Mesenchymal stem cell (in vitro differentiated cells and primary cell): ENCODE data around the gene LCORL.

Experiments used
- DNase-seq: peaks from one replicate; pipeline ENCODE4 v3.0.0-alpha.2; 2013
- H2AFZ ChIP-seq: one replicate; pipeline ENCODE4 v1.6.1; 2013; ENCODE audit warnings: low read depth, mild to moderate bottlenecking, control low read depth, inconsistent platforms, low read length, moderate library complexity
- H2AK5ac ChIP-seq: 2 replicates; pipeline ENCODE4 v1.6.1; 2013; ENCODE audit warnings: low read length, moderate library complexity, mild to moderate bottlenecking, inconsistent platforms; ENCODE audit not compliant: severe bottlenecking
- H2BK120ac ChIP-seq: one replicate; pipeline ENCODE4 v1.6.1; 2013; ENCODE audit warnings: low read depth, mild to moderate bottlenecking, inconsistent platforms, low read length, moderate library complexity
- H2BK12ac ChIP-seq, 2 experiments: one replicate each; pipeline ENCODE4 v1.6.1; 2013; ENCODE audit warnings: inconsistent platforms in 2 of 2, low read length in 2 of 2, mild to moderate bottlenecking in 2 of 2, moderate library complexity in 2 of 2, control low read depth in 1 of 2
- H2BK15ac ChIP-seq: one replicate; pipeline ENCODE4 v1.6.1; 2013; ENCODE audit warnings: mild to moderate bottlenecking, low read depth, inconsistent platforms; ENCODE audit not compliant: poor library complexity, severe bottlenecking
- H2BK5ac ChIP-seq: 2 replicates; pipeline ENCODE4 v1.6.1; 2013; ENCODE audit warnings: low read depth, mild to moderate bottlenecking, low read length, control low read depth, inconsistent platforms; ENCODE audit not compliant: poor library complexity, severe bottlenecking
- H3K14ac ChIP-seq, 2 experiments: one replicate each; pipeline ENCODE4 v1.6.1; 2013; ENCODE audit warnings: inconsistent platforms in 2 of 2, low read length in 2 of 2, control low read depth in 1 of 2, mild to moderate bottlenecking in 1 of 2, moderate library complexity in 1 of 2
- H3K18ac ChIP-seq, 2 experiments: one replicate each; pipeline ENCODE4 v1.6.1; 2013; ENCODE audit warnings: inconsistent platforms in 2 of 2, low read length in 2 of 2, control low read depth in 1 of 2, low read depth in 1 of 2, mild to moderate bottlenecking in 1 of 2
- H3K23ac ChIP-seq, 2 experiments: one replicate each; pipeline ENCODE4 v1.6.1; 2013; ENCODE audit warnings: inconsistent platforms in 2 of 2, low read length in 2 of 2, mild to moderate bottlenecking in 2 of 2, moderate library complexity in 2 of 2, control low read depth in 1 of 2
- H3K27ac ChIP-seq: 2 replicates; pipeline ENCODE4 v1.5.1; 2013; ENCODE audit warnings: mild to moderate bottlenecking, moderate library complexity, low read length, control low read depth, inconsistent platforms; ENCODE audit not compliant: poor library complexity, severe bottlenecking
- H3K27me3 ChIP-seq, 2 experiments: 2 replicates each; pipeline versions ENCODE4 v1.6.1 to v1.7.0; 2013; ENCODE audit warnings: low read length in 2 of 2, mild to moderate bottlenecking in 2 of 2, moderate library complexity in 2 of 2, control low read depth in 1 of 2, inconsistent platforms in 1 of 2; ENCODE audit not compliant: control insufficient read depth in 1 of 2, insufficient read depth in 1 of 2
- H3K36me3 ChIP-seq, 2 experiments: 2 replicates each; pipeline versions ENCODE4 v1.6.1 to v1.7.0; 2013; ENCODE audit warnings: low read length in 2 of 2, control low read depth in 1 of 2, inconsistent platforms in 1 of 2, low read depth in 1 of 2, mild to moderate bottlenecking in 1 of 2; ENCODE audit not compliant: insufficient read depth in 2 of 2, control insufficient read depth in 1 of 2
- H3K4ac ChIP-seq, 2 experiments: one replicate each; pipeline ENCODE4 v1.6.1; 2013; ENCODE audit warnings: inconsistent platforms in 2 of 2, low read length in 2 of 2, mild to moderate bottlenecking in 2 of 2, moderate library complexity in 2 of 2, control low read depth in 1 of 2, low read depth in 1 of 2
- H3K4me1 ChIP-seq: 2 replicates; pipeline ENCODE4 v1.6.1; 2013; ENCODE audit warnings: low read depth, low read length, control low read depth; ENCODE audit not compliant: control insufficient read depth, insufficient read depth
- H3K4me2 ChIP-seq: 2 replicates; pipeline ENCODE4 v1.6.1; 2013; ENCODE audit warnings: low read length, mild to moderate bottlenecking, inconsistent platforms; ENCODE audit not compliant: poor library complexity, severe bottlenecking
- H3K4me3 ChIP-seq, 2 experiments: 2 replicates each; pipeline versions ENCODE4 v1.5.1 to v1.7.0; 2013; ENCODE audit warnings: low read length in 2 of 2, mild to moderate bottlenecking in 2 of 2, control low read depth in 1 of 2, low read depth in 1 of 2; ENCODE audit not compliant: insufficient read depth in 1 of 2
- H3K79me1 ChIP-seq: replicated peaks from 2 replicates; pipeline ENCODE4 v1.6.1; 2013; ENCODE audit warnings: mild to moderate bottlenecking, control low read depth, low read length, inconsistent platforms; ENCODE audit not compliant: poor library complexity, severe bottlenecking
- H3K9ac ChIP-seq: 2 replicates; pipeline ENCODE4 v1.7.0; 2013; ENCODE audit warnings: mild to moderate bottlenecking, low read length, moderate library complexity
- H3K9me3 ChIP-seq: 2 replicates; pipeline ENCODE4 v1.7.0; 2013; ENCODE audit warnings: mild to moderate bottlenecking, low read length; ENCODE audit not compliant: control insufficient read depth
- H4K8ac ChIP-seq: one replicate; pipeline ENCODE4 v1.6.1; 2013; ENCODE audit warnings: inconsistent platforms, mild to moderate bottlenecking, low read length, moderate library complexity
- H4K91ac ChIP-seq: one replicate; pipeline ENCODE4 v1.6.1; 2013; ENCODE audit warnings: mild to moderate bottlenecking, low read length, inconsistent platforms
- WGBS: methylation state at CpG from one replicate; pipeline ENCODE4 v1.1.7; 2013; ENCODE audit warnings: mixed read lengths; 5-methylcytosine and 5-hydroxymethylcytosine counted together

LCORL gene

GRCh38 chr4:17876943-17877342 lies 144.6 kb downstream of the LCORL start:
- Histone ChIP-seq H3K4me2 (no peak overlapping the region), H3K4me3 (no peak overlapping the region), H2BK12ac (no peak overlapping the region), H3K4ac (no peak overlapping the region), H2BK15ac (no peak overlapping the region), H3K79me1 (no peaks in the 10 kb centered on the region), H3K18ac (no peak overlapping the region), H4K8ac (no peak overlapping the region), H2BK5ac (no peak overlapping the region), H3K23ac (no peak overlapping the region), H3K9ac (no peak overlapping the region), H3K27me3 (no peaks in the 10 kb centered on the region), H3K9me3 (no peaks in the 10 kb centered on the region), H3K14ac (no peak overlapping the region), H2BK120ac (no peak overlapping the region), H3K36me3 (peaks cover 0 to 7% of the 10 kb centered on the region in 2 experiments), H3K27ac (no peak overlapping the region), H4K91ac (no peak overlapping the region), H2AFZ (no peak overlapping the region), H3K4me1 (no peaks in the 10 kb centered on the region), H2AK5ac (no peak overlapping the region)
- WGBS, result 100% methylated on average over 1 of the region's 4 CpGs
- no peak for DNase-seq

GRCh38 chr4:17875402-17876070 lies 146.0 kb downstream of the LCORL start:
- H3K9me3 ChIP-seq, result no peaks in the 10 kb centered on the region
- no peak overlapping the region for H2BK120ac ChIP-seq
- no peak overlapping the region for H2BK15ac ChIP-seq
- no peak overlapping the region for H3K18ac ChIP-seq
- no peak overlapping the region for H3K27ac ChIP-seq
- no peaks in the 10 kb centered on the region for H3K4me1 ChIP-seq
- H2BK5ac ChIP-seq, result no peak overlapping the region
- no peak overlapping the region for H3K9ac ChIP-seq
- H3K4me2 ChIP-seq, result no peak overlapping the region
- no peak overlapping the region for H2BK12ac ChIP-seq
- 94% methylated on average over 3 of the region's 4 CpGs for WGBS
- H3K79me1 ChIP-seq, result no peaks in the 10 kb centered on the region
- no peak overlapping the region for H2AFZ ChIP-seq
- DNase-seq, result no peak
- no peak overlapping the region for H3K4ac ChIP-seq
- H2AK5ac ChIP-seq, result no peak overlapping the region
- no peaks in the 10 kb centered on the region for H3K27me3 ChIP-seq
- no peak overlapping the region for H4K8ac ChIP-seq
- peaks cover 0 to 7% of the 10 kb centered on the region in 2 experiments for H3K36me3 ChIP-seq
- H3K14ac ChIP-seq, result no peak overlapping the region
- no peak overlapping the region for H3K23ac ChIP-seq
- no peak overlapping the region for H3K4me3 ChIP-seq
- H4K91ac ChIP-seq, result no peak overlapping the region

GRCh38 chr4:17869327-17869726 lies 152.2 kb downstream of the LCORL start:
- H3K79me1 ChIP-seq, result peaks cover 2% of the 10 kb centered on the region
- no peak overlapping the region for H3K23ac ChIP-seq
- no peak overlapping the region for H3K4ac ChIP-seq
- no peaks in the 10 kb centered on the region for H3K36me3 ChIP-seq
- H3K4me2 ChIP-seq, result no peak overlapping the region
- no peak overlapping the region for H3K18ac ChIP-seq
- H3K4me3 ChIP-seq, result no peak overlapping the region
- no peak overlapping the region for H2AK5ac ChIP-seq
- H2BK5ac ChIP-seq, result no peak overlapping the region
- H3K9ac ChIP-seq, result no peak overlapping the region
- H2BK15ac ChIP-seq, result no peak overlapping the region
- WGBS, result 53% methylated on average over 2 of the region's 2 CpGs
- no peak overlapping the region for H2AFZ ChIP-seq
- H3K27ac ChIP-seq, result no peak overlapping the region
- H3K4me1 ChIP-seq, result no peaks in the 10 kb centered on the region
- no peak overlapping the region for H2BK120ac ChIP-seq
- no peak overlapping the region for H2BK12ac ChIP-seq
- no peak overlapping the region for H4K8ac ChIP-seq
- H4K91ac ChIP-seq, result no peak overlapping the region
- no peaks in the 10 kb centered on the region for H3K9me3 ChIP-seq
- no peaks in the 10 kb centered on the region for H3K27me3 ChIP-seq
- no peak overlapping the region for H3K14ac ChIP-seq
- DNase-seq, result peak; percentile 76

DNA sequence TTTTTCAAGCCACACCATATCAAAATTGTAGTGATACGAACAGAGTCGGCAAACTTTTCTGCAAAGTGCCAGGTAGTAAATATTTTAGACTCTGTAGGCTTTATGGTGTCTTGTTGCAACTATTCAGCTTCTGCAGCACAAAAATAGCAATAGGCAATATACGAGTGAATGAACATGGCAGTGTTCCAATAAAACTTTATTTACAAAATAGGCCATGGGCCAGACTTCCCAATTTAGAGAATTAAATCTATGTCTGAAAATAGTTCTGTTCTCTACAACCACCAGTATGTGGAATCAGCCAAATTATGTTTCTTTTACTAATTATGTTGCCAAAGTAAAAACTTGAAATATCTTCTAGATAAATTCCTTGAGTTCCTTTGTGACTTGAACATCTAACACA lies 154.3 kb downstream of the LCORL start:
- no peak overlapping the region for H3K18ac ChIP-seq
- peaks cover 2% of the 10 kb centered on the region for H3K79me1 ChIP-seq
- no peaks in the 10 kb centered on the region for H3K4me1 ChIP-seq
- H3K4me2 ChIP-seq, result no peak overlapping the region
- H2BK15ac ChIP-seq, result no peak overlapping the region
- H2BK12ac ChIP-seq, result no peak overlapping the region
- no peak overlapping the region for H3K14ac ChIP-seq
- no peaks in the 10 kb centered on the region for H3K36me3 ChIP-seq
- H4K91ac ChIP-seq, result no peak overlapping the region
- DNase-seq, result no peak
- no peak overlapping the region for H2AFZ ChIP-seq
- no peaks in the 10 kb centered on the region for H3K27me3 ChIP-seq
- no peak overlapping the region for H3K4ac ChIP-seq
- no peak overlapping the region for H3K9ac ChIP-seq
- no peak overlapping the region for H3K23ac ChIP-seq
- H4K8ac ChIP-seq, result no peak overlapping the region
- H2AK5ac ChIP-seq, result no peak overlapping the region
- H2BK120ac ChIP-seq, result no peak overlapping the region
- H2BK5ac ChIP-seq, result no peak overlapping the region
- peaks cover 13% of the 10 kb centered on the region for H3K9me3 ChIP-seq
- WGBS, result 100% methylated on average over 2 of the region's 3 CpGs
- no peak overlapping the region for H3K27ac ChIP-seq
- H3K4me3 ChIP-seq, result no peak overlapping the region
